ENCODE results near the gene TAOK3. TPM values are rescaled to one million over a fixed set of nuclear protein-coding genes. Genes with fewer than 3 reads are reported as not detected.
A peak's percentile ranks its signal among the peaks of the same experiment; 100 is the strongest.

Gene TAOK3
- total and polyA plus RNA-seq, 2 of the 4 experiments (the other 2 are of a cell fraction): 26.3 to 54.5 TPM

DNA sequence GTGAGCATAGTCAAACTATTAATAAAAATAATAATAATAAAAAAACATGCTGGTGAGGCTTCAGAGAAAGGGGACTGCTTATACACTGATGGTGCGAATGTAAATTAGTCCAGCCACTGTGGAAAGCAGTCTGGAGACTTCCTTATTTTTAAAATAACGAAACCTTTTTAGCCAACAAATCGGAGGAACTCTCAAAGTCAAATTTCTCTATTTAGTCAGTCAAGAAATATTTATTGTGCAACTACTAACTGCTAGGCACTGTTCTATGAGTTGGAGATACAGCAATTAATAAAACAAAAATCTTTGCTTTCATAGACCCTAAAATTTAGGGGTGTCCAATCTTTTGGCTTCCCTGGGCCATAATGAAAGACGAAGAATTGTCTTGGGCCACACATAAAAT is 10.8 kb downstream of the TAOK3 start:
- H3K27me3 ChIP-seq (ENCODE audit: control insufficient read depth, insufficient read depth, low read length): no peaks in the 10 kb centered on the region
- no peak overlapping the region for H4K5ac ChIP-seq (ENCODE audit: low read depth, low read length)
- H3K4ac ChIP-seq (ENCODE audit: low read depth, low read length): no peak overlapping the region
- DNase-seq (no peak), ATAC-seq (ENCODE audit: low read depth) (no peak)
- no peak overlapping the region for H3K27ac ChIP-seq (ENCODE audit: insufficient read depth, low read length)
- no peak overlapping the region for H3K18ac ChIP-seq (ENCODE audit: low read depth, low read length)
- intact Hi-C loops (cut with micrococcal nuclease) (no loop called here), in situ Hi-C loops (cut with MboI; ENCODE audit: low sequenced_read_pairs) (loop anchor here (25.0 kb wide), 1 partner anchor 1750 kb away; the partner anchor contains the start of gene RAB35), dilution Hi-C loops (cut with HindIII; ENCODE audit: low sequenced_read_pairs, unreplicated experiment) (no loop called here)
- H3K36me3 ChIP-seq (ENCODE audit: control insufficient read depth, insufficient read depth, low read length): 0 out of 2 replicates have a peak, but pooled peaks cover 3% of the 10 kb centered on the region
- no peak overlapping the region for H3K4me3 ChIP-seq (ENCODE audit: insufficient read depth, low read depth, low read length)
- WGBS, 2 experiments (ENCODE audit: extremely low coverage in 2 of 2, insufficient read length in 1 of 2): no CpG with 5 or more reads among the region's 4 CpGs
- no peaks in the 10 kb centered on the region for H3K9me3 ChIP-seq (ENCODE audit: control insufficient read depth, insufficient read depth, low read length)
- no peak overlapping the region for H4K8ac ChIP-seq (ENCODE audit: low read depth in 2 of 2, low read length in 2 of 2)
- H2BK20ac ChIP-seq (ENCODE audit: low read depth, low read length): no peak overlapping the region
- peaks cover 14% of the 10 kb centered on the region for H3K9me1 ChIP-seq (ENCODE audit: insufficient read depth, low read length)
- H3K4me2 ChIP-seq (ENCODE audit: low read depth, low read length): no peak overlapping the region
- H2BK5ac ChIP-seq (ENCODE audit: low read depth, low read length, poor library complexity, severe bottlenecking): no peak overlapping the region
- no peak overlapping the region for H2BK15ac ChIP-seq (ENCODE audit: low read depth, low read length)
- no TSS peak for BruUV-seq (replicated peaks)
- H3K79me1 ChIP-seq (ENCODE audit: low read depth in 1 of 2, low read length in 2 of 2): peaks cover 14 to 48% of the 10 kb centered on the region in 2 experiments
- no peak overlapping the region for H3K14ac ChIP-seq (replicated peaks; ENCODE audit: low read depth, low read length)
- no peak overlapping the region for H3K56ac ChIP-seq (ENCODE audit: extremely low read depth, insufficient read depth, low read length)
- CTCF ChIA-PET: no interaction called here
- no peak overlapping the region for H2AK9ac ChIP-seq (replicated peaks; ENCODE audit: low read depth, low read length, poor library complexity)
- no peak overlapping the region for H3K23ac ChIP-seq (ENCODE audit: low read depth, low read length)
- peaks cover 7% of the 10 kb centered on the region for H3K4me1 ChIP-seq (ENCODE audit: control insufficient read depth, insufficient read depth, low read length)
- POLR2A ChIA-PET (ENCODE audit: unreplicated experiment): no interaction called here
- no peak overlapping the region for H3K9ac ChIP-seq (ENCODE audit: low read depth, low read length)
- no peaks in the 10 kb centered on the region; the same call in 1 of the 2 replicates for H4K20me1 ChIP-seq (ENCODE audit: insufficient read depth, low read length)
- H2BK120ac ChIP-seq (ENCODE audit: low read depth, low read length): no peak overlapping the region
- H2AK5ac ChIP-seq (ENCODE audit: low read depth, low read length): no peak overlapping the region
- no peak overlapping the region for H2AFZ ChIP-seq (replicated peaks; ENCODE audit: low read length, poor library complexity)
- no peak overlapping the region for H4K91ac ChIP-seq (ENCODE audit: insufficient read depth, low read depth, low read length)
- no peak for TF ChIP-seq MXI1 (IDR thresholded peaks at IDR 0.05; ENCODE audit: borderline replicate concordance, low read depth, low read length)
- no peak for TF ChIP-seq NFE2L2 (IDR thresholded peaks at IDR 0.05; ENCODE audit: low read depth, low read length)
- TF ChIP-seq RAD21 (IDR thresholded peaks at IDR 0.05; ENCODE audit: low read length): no peak
- TF ChIP-seq, protein P1, sequence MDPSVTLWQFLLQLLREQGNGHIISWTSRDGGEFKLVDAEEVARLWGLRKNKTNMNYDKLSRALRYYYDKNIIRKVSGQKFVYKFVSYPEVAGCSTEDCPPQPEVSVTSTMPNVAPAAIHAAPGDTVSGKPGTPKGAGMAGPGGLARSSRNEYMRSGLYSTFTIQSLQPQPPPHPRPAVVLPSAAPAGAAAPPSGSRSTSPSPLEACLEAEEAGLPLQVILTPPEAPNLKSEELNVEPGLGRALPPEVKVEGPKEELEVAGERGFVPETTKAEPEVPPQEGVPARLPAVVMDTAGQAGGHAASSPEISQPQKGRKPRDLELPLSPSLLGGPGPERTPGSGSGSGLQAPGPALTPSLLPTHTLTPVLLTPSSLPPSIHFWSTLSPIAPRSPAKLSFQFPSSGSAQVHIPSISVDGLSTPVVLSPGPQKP (IDR thresholded peaks at IDR 0.05; ENCODE audit: borderline replicate concordance, low read depth, low read length): no peak
- TF ChIP-seq RFX5 (IDR thresholded peaks at IDR 0.05; ENCODE audit: low read depth, low read length): no peak
- no peak for TF ChIP-seq FOS (IDR thresholded peaks at IDR 0.05; ENCODE audit: low read depth, low read length)
- TF ChIP-seq CEBPB (IDR thresholded peaks at IDR 0.05; ENCODE audit: low read depth, low read length): peak; percentile 64
- no peak for TF ChIP-seq SMC3 (IDR thresholded peaks at IDR 0.05; ENCODE audit: low read depth, low read length)
- TF ChIP-seq, protein P2, sequence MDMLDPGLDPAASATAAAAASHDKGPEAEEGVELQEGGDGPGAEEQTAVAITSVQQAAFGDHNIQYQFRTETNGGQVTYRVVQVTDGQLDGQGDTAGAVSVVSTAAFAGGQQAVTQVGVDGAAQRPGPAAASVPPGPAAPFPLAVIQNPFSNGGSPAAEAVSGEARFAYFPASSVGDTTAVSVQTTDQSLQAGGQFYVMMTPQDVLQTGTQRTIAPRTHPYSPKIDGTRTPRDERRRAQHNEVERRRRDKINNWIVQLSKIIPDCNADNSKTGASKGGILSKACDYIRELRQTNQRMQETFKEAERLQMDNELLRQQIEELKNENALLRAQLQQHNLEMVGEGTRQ (IDR thresholded peaks at IDR 0.05; ENCODE audit: low read depth, low read length): no peak
